Vagina (tissue), 2 donors: Measurements from ENCODE around the gene NDOR1.

Source experiments
- POLR2AphosphoS5 ChIP-seq, 2 donors: sonication (generic); formaldehyde crosslinking; IDR thresholded peaks; one replicate each; pipeline ENCODE4 v1.9.0; 2017; ENCODE audit warnings: antibody characterized with exemption in 2 of 2, mild to moderate bottlenecking in 2 of 2, low read depth in 1 of 2; ENCODE audit not compliant: insufficient read depth in 1 of 2
- TF ChIP-seq, protein P1 (sequence below), 3 experiments: fragments of 450-650 bp in 2 of 3; fragments of 200-600 bp in 1 of 3; sonication (generic) in 1 of 3; IDR thresholded peaks; one replicate each; pipeline ENCODE4 v1.5.1; 2017 to 2019; ENCODE audit warnings: antibody characterized with exemption in 3 of 3, mild to moderate bottlenecking in 2 of 3, moderate library complexity in 2 of 3

DNA sequence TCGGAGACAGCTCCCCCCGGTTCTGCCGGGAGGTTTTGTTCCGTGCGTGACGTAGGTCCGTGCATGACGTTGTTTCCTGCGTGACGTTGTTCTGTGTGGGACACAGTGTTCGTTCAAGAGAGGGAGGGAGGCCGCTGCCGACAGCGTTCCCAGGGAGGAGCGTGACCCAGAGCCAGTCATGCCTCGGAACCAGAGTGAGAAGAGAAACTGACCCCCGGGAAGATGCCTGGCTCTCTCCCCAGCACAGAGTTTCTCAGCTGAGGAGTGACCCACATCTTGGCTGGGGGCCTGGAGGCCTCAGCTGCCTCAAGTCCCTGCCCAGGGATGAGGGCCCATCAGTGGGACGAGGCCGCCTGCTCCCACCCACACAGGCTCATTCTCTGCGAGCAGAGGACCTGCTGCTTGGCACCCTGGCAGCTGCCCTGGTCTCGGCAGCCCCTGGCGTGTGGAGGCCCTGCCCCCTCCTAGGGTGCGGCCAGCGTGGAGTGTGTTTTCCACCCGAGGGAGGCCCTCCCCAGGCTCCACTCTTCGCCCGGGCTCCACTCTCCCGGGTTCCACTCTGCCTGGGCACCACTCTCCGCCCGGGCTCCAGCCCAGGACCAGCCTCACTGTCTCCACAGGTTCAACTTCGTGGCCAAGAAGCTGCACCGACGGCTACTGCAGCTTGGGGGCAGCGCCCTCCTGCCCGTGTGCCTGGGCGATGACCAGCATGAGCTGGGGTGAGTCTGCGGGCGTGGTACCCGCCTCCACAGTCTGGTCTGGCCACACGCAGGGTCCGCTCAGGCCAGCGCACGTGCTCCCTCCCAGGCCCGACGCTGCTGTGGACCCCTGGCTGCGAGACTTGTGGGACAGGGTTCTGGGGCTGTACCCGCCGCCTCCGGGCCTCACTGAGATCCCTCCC lies 7.9 kb downstream of the NDOR1 start:
- TF ChIP-seq, protein P1, sequence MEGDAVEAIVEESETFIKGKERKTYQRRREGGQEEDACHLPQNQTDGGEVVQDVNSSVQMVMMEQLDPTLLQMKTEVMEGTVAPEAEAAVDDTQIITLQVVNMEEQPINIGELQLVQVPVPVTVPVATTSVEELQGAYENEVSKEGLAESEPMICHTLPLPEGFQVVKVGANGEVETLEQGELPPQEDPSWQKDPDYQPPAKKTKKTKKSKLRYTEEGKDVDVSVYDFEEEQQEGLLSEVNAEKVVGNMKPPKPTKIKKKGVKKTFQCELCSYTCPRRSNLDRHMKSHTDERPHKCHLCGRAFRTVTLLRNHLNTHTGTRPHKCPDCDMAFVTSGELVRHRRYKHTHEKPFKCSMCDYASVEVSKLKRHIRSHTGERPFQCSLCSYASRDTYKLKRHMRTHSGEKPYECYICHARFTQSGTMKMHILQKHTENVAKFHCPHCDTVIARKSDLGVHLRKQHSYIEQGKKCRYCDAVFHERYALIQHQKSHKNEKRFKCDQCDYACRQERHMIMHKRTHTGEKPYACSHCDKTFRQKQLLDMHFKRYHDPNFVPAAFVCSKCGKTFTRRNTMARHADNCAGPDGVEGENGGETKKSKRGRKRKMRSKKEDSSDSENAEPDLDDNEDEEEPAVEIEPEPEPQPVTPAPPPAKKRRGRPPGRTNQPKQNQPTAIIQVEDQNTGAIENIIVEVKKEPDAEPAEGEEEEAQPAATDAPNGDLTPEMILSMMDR (IDR thresholded peaks at IDR 0.05), result no peak
- TF ChIP-seq POLR2AphosphoS5 (IDR thresholded peaks at IDR 0.05; ENCODE audit: insufficient read depth in 1 of 2, low read depth in 1 of 2), result no peak
